GM18909 (cell line): ENCODE results near the gene LEMD3.

ENCODE experiments used
- ATAC-seq: cut with Tn5 transposase; IDR thresholded peaks from one replicate; pipeline ENCODE4 v1.9.1; 2021; ENCODE audit warnings: mild to moderate bottlenecking; ENCODE audit not compliant: unreplicated experiment, poor library complexity

LEMD3 gene

GRCh38 chr12:65169320-65170208 lies at the start of gene LEMD3:
Gene LEMD3 (plus strand): TSS chr12:65169583. CDS start chr12:65169597, 14 bp downstream.
- ATAC-seq = peak; percentile 96

GRCh38 chr12:65121049-65121955 lies 48.1 kb upstream of the LEMD3 start, which contains the start of gene WIF1:
Gene WIF1 (minus strand): TSS chr12:65121305. CDS start chr12:65121191, 114 bp downstream.
- peak; percentile 65 for ATAC-seq

- ATAC-seq = no peak
These were observed 47.4 kb upstream of the LEMD3 start for GRCh38 chr12:65121956-65122469.

- ATAC-seq = no peak
These were observed 46.7 kb upstream of the LEMD3 start for GRCh38 chr12:65122703-65123102.

- no peak for ATAC-seq
These were observed 45.8 kb upstream of the LEMD3 start for GRCh38 chr12:65123435-65124063.

- ATAC-seq = no peak
These were observed 44.1 kb upstream of the LEMD3 start for GRCh38 chr12:65125247-65125646.

- no peak for ATAC-seq
These were observed 43.4 kb upstream of the LEMD3 start for GRCh38 chr12:65125975-65126374.

- ATAC-seq = no peak
These were observed 42.9 kb upstream of the LEMD3 start for GRCh38 chr12:65126482-65126881.

- ATAC-seq = no peak
These were observed 35.5 kb upstream of the LEMD3 start for GRCh38 chr12:65133879-65134278.

GRCh38 chr12:65139389-65139788 lies 30.0 kb upstream of the LEMD3 start:
- no peak for ATAC-seq

- ATAC-seq = no peak
These were observed 28.6 kb upstream of the LEMD3 start for GRCh38 chr12:65140738-65141137.

- ATAC-seq = no peak
These were observed 22.0 kb upstream of the LEMD3 start for GRCh38 chr12:65147312-65147905.

- no peak for ATAC-seq
These were observed 17.4 kb upstream of the LEMD3 start for GRCh38 chr12:65152012-65152411.

- no peak for ATAC-seq
These were observed 16.8 kb upstream of the LEMD3 start for GRCh38 chr12:65152596-65152995.

- ATAC-seq = peak; percentile 34
These were observed 13.6 kb upstream of the LEMD3 start for GRCh38 chr12:65155784-65156183.

- ATAC-seq = peak; percentile 91
These were observed 13.0 kb upstream of the LEMD3 start for GRCh38 chr12:65156366-65156841.

- ATAC-seq = no peak
These were observed 12.3 kb upstream of the LEMD3 start for GRCh38 chr12:65157091-65157490.

- peak; percentile 63 for ATAC-seq
These were observed 6.8 kb upstream of the LEMD3 start for GRCh38 chr12:65162609-65163008.

- ATAC-seq = no peak
These were observed 5.1 kb upstream of the LEMD3 start for GRCh38 chr12:65164244-65164643.

- ATAC-seq = no peak
These were observed 4.6 kb upstream of the LEMD3 start for GRCh38 chr12:65164774-65165173.
